Transverse colon (tissue), 4 donors: ENCODE measurements around the gene RPP38. TPM values are rescaled to one million over a fixed set of nuclear protein-coding genes. Genes with fewer than 3 reads are reported as not detected.

Experiments
- DNase-seq: peaks from one replicate; pipeline ENCODE4 v3.0.0-alpha.2; 2019
- H3K27ac ChIP-seq, 4 donors: fragments of 200-600 bp; sonication (generic); 2 replicates each; pipeline ENCODE4 v1.5.1; 2016 to 2018; ENCODE audit warnings: inconsistent platforms in 4 of 4
- H3K27me3 ChIP-seq: fragments of 200-600 bp; sonication (generic); 2 replicates; pipeline ENCODE4 v1.5.1; 2017; ENCODE audit warnings: inconsistent platforms
- H3K36me3 ChIP-seq, 4 donors: fragments of 200-600 bp; sonication (generic); 2 replicates each; pipeline ENCODE4 v1.5.1; 2017 to 2019; ENCODE audit warnings: inconsistent platforms in 4 of 4
- H3K4me1 ChIP-seq, 4 donors: fragments of 200-600 bp; sonication (generic); 2 replicates each; pipeline ENCODE4 v1.5.1; 2017 to 2020; ENCODE audit warnings: inconsistent platforms in 4 of 4
- H3K4me3 ChIP-seq, 4 donors: fragments of 200-600 bp; sonication (generic); 1 replicate in 1 of 4; 2 replicates in 3 of 4; pipeline versions ENCODE4 v1.5.1 to v1.6.1; 2017 to 2019; ENCODE audit warnings: inconsistent platforms in 4 of 4
- H3K9me3 ChIP-seq, 2 donors: fragments of 200-600 bp; sonication (generic); 2 replicates each; pipeline ENCODE4 v1.5.1; 2017 to 2019; ENCODE audit warnings: inconsistent platforms in 2 of 2
- EP300 ChIP-seq: sonication (generic); formaldehyde crosslinking; IDR thresholded peaks from one replicate; pipeline ENCODE4 v1.6.1; 2017; ENCODE audit warnings: antibody characterized with exemption, low read depth
- POLR2A ChIP-seq: fragments of 450-650 bp; IDR thresholded peaks from one replicate; pipeline ENCODE4 v1.6.1; 2016; ENCODE audit warnings: antibody characterized with exemption, mild to moderate bottlenecking, moderate library complexity
- POLR2AphosphoS5 ChIP-seq, 3 donors: sonication (generic); formaldehyde crosslinking; IDR thresholded peaks; one replicate each; pipeline ENCODE4 v1.6.1; 2016; ENCODE audit warnings: antibody characterized with exemption in 3 of 3
- WGBS, 2 donors: methylation state at CpG; one replicate each; pipeline ENCODE4 v1.1.5; 2018; ENCODE audit warnings: low coverage in 1 of 2; 5-methylcytosine and 5-hydroxymethylcytosine counted together
- in situ Hi-C, 4 donors: fragments of 200-750 bp; cut with MboI; loops; one replicate each; pipeline versions ENCODE4 v1.15.0 to v1.15.1; 2017; ENCODE audit warnings: low sequenced_read_pairs in 3 of 4, low pct_ligation_motif_present in 1 of 4, low pct_unique_long_range_greater_than_20kb in 1 of 4
- intact Hi-C: fragments of 100-400 bp; cut with DNase I; formaldehyde crosslinking; loops from one replicate; pipeline ENCODE4 v1.15.1; 2023; ENCODE audit warnings: low total_unique reads
- total RNA-seq, 4 donors: library from RNA; depleted of rRNA; stranded (reverse); fragments of >200 nt; gene quantifications; one replicate each; pipeline ENCODE4 v1.1.0, GENCODE V29; 2016
- TF ChIP-seq, protein P1 (sequence below), 5 experiments: fragments of 200-600 bp in 3 of 5; fragments of 450-650 bp in 2 of 5; sonication (generic) in 3 of 5; IDR thresholded peaks; 1 replicate in 2 of 5; 2 replicates in 3 of 5; pipeline ENCODE4 v1.5.1; 2016 to 2017; ENCODE audit warnings: antibody characterized with exemption in 5 of 5, inconsistent platforms in 3 of 5, mild to moderate bottlenecking in 2 of 5, moderate library complexity in 1 of 5

RPP38 gene
- total RNA-seq, 4 donors from 2014 or later: 4.1 to 103 (median 20.9) TPM

DNA sequence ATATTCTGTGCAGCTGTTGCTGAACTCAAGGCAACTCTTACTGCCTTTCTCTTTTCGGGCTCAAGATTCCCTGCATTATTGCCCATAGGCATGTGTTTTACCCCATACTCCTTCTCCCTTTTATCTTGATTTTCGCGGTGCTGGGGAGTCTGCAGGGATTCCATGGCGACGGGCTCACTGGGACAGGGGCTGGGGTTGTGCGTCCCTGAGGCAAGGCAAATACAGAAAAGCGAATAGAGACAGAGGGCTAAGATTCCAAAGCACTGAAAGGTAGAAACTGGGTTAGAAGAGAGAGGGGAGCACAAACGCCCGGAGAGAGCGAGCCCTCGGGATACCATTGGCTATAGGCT, 519 bp upstream of the RPP38 start:
- Histone ChIP-seq H3K4me3 (peak overlapping the region; percentile 58 to 95 (median 82)), H3K36me3 (no peaks in the 10 kb centered on the region), H3K27me3 (no peaks in the 10 kb centered on the region), H3K4me1 (peaks cover 17 to 32% (median 26%) of the 10 kb centered on the region in 4 donors), H3K27ac (peak overlapping the region; percentile 87 to 99 (median 96)), H3K9me3 (no peaks in the 10 kb centered on the region)
- no peak for DNase-seq
- 0% methylated on average over 1 to 11 of the region's 11 CpGs for WGBS, 2 donors
- in situ Hi-C loops: no loop called here
- TF ChIP-seq EP300 (no peak), POLR2A (no peak), POLR2AphosphoS5 (IDR thresholded peaks at IDR 0.05) (no peak)
- TF ChIP-seq, protein P1, sequence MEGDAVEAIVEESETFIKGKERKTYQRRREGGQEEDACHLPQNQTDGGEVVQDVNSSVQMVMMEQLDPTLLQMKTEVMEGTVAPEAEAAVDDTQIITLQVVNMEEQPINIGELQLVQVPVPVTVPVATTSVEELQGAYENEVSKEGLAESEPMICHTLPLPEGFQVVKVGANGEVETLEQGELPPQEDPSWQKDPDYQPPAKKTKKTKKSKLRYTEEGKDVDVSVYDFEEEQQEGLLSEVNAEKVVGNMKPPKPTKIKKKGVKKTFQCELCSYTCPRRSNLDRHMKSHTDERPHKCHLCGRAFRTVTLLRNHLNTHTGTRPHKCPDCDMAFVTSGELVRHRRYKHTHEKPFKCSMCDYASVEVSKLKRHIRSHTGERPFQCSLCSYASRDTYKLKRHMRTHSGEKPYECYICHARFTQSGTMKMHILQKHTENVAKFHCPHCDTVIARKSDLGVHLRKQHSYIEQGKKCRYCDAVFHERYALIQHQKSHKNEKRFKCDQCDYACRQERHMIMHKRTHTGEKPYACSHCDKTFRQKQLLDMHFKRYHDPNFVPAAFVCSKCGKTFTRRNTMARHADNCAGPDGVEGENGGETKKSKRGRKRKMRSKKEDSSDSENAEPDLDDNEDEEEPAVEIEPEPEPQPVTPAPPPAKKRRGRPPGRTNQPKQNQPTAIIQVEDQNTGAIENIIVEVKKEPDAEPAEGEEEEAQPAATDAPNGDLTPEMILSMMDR (IDR thresholded peaks at IDR 0.05): no peak
- intact Hi-C loops: no loop called here

DNA sequence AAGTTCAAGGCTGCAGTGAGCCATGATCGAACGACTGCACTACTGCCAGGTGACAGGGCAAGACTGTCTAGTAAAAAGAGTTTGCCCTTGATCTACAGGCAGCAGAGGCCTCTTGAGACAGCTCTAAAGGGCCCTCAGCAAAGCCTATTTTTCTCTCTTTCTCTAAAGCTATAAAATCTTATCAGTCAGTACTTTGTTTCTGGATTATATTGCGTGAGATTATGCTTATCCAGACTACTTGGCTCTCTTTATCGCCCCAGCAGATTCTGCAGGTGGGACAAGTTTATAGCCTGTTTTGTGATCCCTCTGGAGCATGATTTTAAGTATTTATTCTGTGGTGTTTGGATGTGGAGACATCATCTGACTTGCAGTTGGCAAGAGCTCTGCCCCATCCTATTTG, 2.7 kb downstream of the RPP38 start:
- Histone ChIP-seq H3K4me3 (no peak overlapping the region), H3K27me3 (no peaks in the 10 kb centered on the region), H3K36me3 (peaks cover 0 to 22% (median 9%) of the 10 kb centered on the region in 4 donors), H3K4me1 (peaks cover 17 to 32% (median 26%) of the 10 kb centered on the region in 4 donors), H3K27ac (peak overlapping the region in 3 of 4 donors; percentile 32 to 51 (median 39)), H3K9me3 (no peaks in the 10 kb centered on the region)
- TF ChIP-seq POLR2A (no peak), EP300 (no peak), POLR2AphosphoS5 (IDR thresholded peaks at IDR 0.05) (no peak)
- TF ChIP-seq, protein P1 (IDR thresholded peaks at IDR 0.05): no peak
- intact Hi-C loops: no loop called here
- in situ Hi-C loops: loop anchor here in 3 of 4 donors (10.0 to 25.0 kb wide), 3 partner anchors 135 to 588 kb away; no protein-coding TSS in a partner anchor
- DNase-seq: no peak
- WGBS, 2 donors: 58% methylated on average over 4 of the region's 4 CpGs; no CpG with 5 or more reads in 1 of the 2 donors

DNA sequence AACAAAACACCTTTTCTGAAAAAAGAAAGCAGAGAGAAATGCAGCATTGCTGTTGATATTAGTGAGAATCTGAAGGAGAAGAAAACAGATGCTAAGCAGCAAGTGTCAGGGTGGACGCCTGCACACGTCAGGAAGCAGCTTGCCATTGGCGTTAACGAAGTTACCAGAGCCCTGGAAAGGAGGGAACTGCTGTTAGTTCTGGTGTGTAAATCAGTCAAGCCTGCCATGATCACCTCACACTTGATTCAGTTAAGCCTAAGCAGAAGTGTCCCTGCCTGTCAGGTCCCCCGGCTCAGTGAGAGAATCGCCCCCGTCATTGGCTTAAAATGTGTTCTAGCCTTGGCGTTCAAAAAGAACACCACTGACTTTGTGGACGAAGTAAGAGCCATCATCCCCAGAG, 6.4 kb downstream of the RPP38 start:
- no peak for DNase-seq
- Histone ChIP-seq H3K4me1 (peaks cover 13 to 34% (median 15%) of the 10 kb centered on the region in 4 donors), H3K27me3 (no peaks in the 10 kb centered on the region), H3K9me3 (no peaks in the 10 kb centered on the region), H3K4me3 (no peak overlapping the region), H3K36me3 (peaks cover 0 to 34% (median 12%) of the 10 kb centered on the region in 4 donors), H3K27ac (no peak overlapping the region)
- in situ Hi-C loops: loop anchor here in 3 of 4 donors (10.0 to 25.0 kb wide), 3 partner anchors 139 to 591 kb away; no protein-coding TSS in a partner anchor
- WGBS, 2 donors: 88 to 90% methylated on average over 9 of the region's 9 CpGs
- intact Hi-C loops: no loop called here
- TF ChIP-seq EP300 (no peak), POLR2AphosphoS5 (IDR thresholded peaks at IDR 0.05) (no peak), POLR2A (no peak)
- TF ChIP-seq, protein P1 (IDR thresholded peaks at IDR 0.05): no peak

DNA sequence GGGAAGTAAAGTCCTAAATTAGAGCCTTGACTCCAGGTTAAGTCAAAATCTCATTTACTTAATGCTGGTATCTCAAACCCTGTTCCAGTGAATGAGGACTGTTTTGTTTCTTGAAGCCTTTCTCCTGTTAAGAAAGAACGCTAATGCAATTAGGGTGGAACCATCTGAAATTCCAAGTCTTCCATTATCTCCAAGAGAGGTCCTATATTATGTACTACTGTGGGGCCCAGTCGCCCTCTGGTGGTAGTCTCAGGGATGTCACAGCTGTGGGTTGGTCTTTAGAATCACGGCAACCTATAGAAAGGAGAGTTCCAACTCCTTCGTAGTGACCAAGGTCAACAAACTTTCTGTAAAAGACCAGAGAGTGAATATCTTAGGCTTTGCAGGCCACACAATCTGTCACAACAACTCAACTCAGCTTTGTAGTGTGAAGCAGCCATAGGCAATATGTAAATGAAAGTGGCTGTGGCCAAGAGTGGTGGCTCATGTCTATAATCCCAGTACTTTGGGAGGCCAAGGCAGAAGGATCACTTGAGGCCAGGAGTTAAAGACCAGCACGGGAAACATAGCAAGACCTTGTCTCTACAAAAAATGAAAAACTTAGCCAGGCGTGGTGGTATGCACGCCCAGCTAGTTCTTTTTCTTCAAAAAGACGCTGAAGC, 9.3 kb downstream of the RPP38 start:
- H3K9me3 ChIP-seq: no peaks in the 10 kb centered on the region
- DNase-seq: peak; percentile 82
- H3K4me1 ChIP-seq: peaks cover 0 to 20% (median 0%) of the 10 kb centered on the region in 4 donors
- peaks cover 0 to 38% (median 12%) of the 10 kb centered on the region in 4 donors for H3K36me3 ChIP-seq
- TF ChIP-seq POLR2A: no peak
- no peak for TF ChIP-seq EP300
- no peak for TF ChIP-seq POLR2AphosphoS5 (IDR thresholded peaks at IDR 0.05)
- TF ChIP-seq, protein P1 (IDR thresholded peaks at IDR 0.05): peak; percentile 85 to 91 (median 87)
- H3K4me3 ChIP-seq: no peak overlapping the region
- 14 to 50% methylated on average over 1 to 8 of the region's 8 CpGs for WGBS, 2 donors
- in situ Hi-C loops: loop anchor here in 3 of 4 donors (10.0 to 25.0 kb wide), 3 partner anchors 142 to 594 kb away; no protein-coding TSS in a partner anchor
- peak overlapping the region in 1 of 4 donors; percentile 4 for H3K27ac ChIP-seq
- intact Hi-C loops: no loop called here
- H3K27me3 ChIP-seq: no peaks in the 10 kb centered on the region
